Gastroesophageal sphincter (tissue), 4 donors: Measurements from ENCODE around the gene ADGRD1. TPM values are rescaled to one million over a fixed set of nuclear protein-coding genes. Genes with fewer than 3 reads are reported as not detected.

ENCODE experiments used
- ATAC-seq: fragments of 150-250 bp; one replicate; pipeline ENCODE4 v1.9.1; 2016; ENCODE audit warnings: mild to moderate bottlenecking, moderate library complexity
- H3K27ac ChIP-seq, 4 donors: fragments of 200-600 bp; sonication (generic) in 3 of 4; 1 replicate in 3 of 4; 2 replicates in 1 of 4; pipeline ENCODE4 v1.5.1; 2016 to 2019
- H3K27me3 ChIP-seq: fragments of 200-600 bp; sonication (generic); one replicate; pipeline ENCODE4 v1.5.1; 2019
- H3K36me3 ChIP-seq, 2 donors: fragments of 200-600 bp; sonication (generic); one replicate each; pipeline ENCODE4 v1.5.1; 2019; ENCODE audit warnings: control low read depth in 1 of 2
- H3K4me1 ChIP-seq, 3 donors: fragments of 200-600 bp; sonication (generic); 1 replicate in 2 of 3; 2 replicates in 1 of 3; pipeline ENCODE4 v1.5.1; 2016 to 2019; ENCODE audit warnings: control low read depth in 2 of 3
- H3K4me3 ChIP-seq, 2 donors: fragments of 200-600 bp; sonication (generic); one replicate each; pipeline ENCODE4 v1.5.1; 2019; ENCODE audit warnings: mild to moderate bottlenecking in 1 of 2, moderate library complexity in 1 of 2
- H3K9me3 ChIP-seq, 3 donors: fragments of 200-600 bp; sonication (generic); one replicate each; pipeline ENCODE4 v1.5.1; 2017 to 2019; ENCODE audit warnings: control low read depth in 2 of 3
- EP300 ChIP-seq: sonication (generic); formaldehyde crosslinking; IDR thresholded peaks from one replicate; pipeline ENCODE4 v1.6.1; 2017; ENCODE audit warnings: antibody characterized with exemption, mild to moderate bottlenecking
- POLR2A ChIP-seq, 2 donors: fragments of 450-650 bp; IDR thresholded peaks; one replicate each; pipeline ENCODE4 v1.6.1; 2017; ENCODE audit warnings: antibody characterized with exemption in 2 of 2, mild to moderate bottlenecking in 2 of 2, moderate library complexity in 1 of 2
- POLR2AphosphoS5 ChIP-seq: sonication (generic); formaldehyde crosslinking; IDR thresholded peaks from one replicate; pipeline ENCODE4 v1.6.1; 2017; ENCODE audit warnings: antibody characterized with exemption
- whole genome bisulfite sequencing, 2 donors: methylation state at CpG; one replicate each; pipeline ENCODE4 v1.1.5; 2018; ENCODE audit warnings: low coverage in 1 of 2; 5-methylcytosine and 5-hydroxymethylcytosine counted together
- total RNA-seq, 4 donors: library from RNA; depleted of rRNA; stranded (reverse); fragments of >200 nt; gene quantifications; one replicate each; pipeline ENCODE4 v1.1.0, GENCODE V29; 2016
- TF ChIP-seq, protein P1 (sequence below), 4 experiments: fragments of 200-600 bp in 2 of 4; fragments of 450-650 bp in 2 of 4; sonication (generic) in 1 of 4; IDR thresholded peaks; one replicate each; pipeline ENCODE4 v1.5.1; 2017 to 2019; ENCODE audit warnings: antibody characterized with exemption in 4 of 4, mild to moderate bottlenecking in 2 of 4, moderate library complexity in 2 of 4

ADGRD1 gene
- total RNA-seq, 4 donors from 2014 or later: 19.1 to 43.4 (median 31.3) TPM

DNA sequence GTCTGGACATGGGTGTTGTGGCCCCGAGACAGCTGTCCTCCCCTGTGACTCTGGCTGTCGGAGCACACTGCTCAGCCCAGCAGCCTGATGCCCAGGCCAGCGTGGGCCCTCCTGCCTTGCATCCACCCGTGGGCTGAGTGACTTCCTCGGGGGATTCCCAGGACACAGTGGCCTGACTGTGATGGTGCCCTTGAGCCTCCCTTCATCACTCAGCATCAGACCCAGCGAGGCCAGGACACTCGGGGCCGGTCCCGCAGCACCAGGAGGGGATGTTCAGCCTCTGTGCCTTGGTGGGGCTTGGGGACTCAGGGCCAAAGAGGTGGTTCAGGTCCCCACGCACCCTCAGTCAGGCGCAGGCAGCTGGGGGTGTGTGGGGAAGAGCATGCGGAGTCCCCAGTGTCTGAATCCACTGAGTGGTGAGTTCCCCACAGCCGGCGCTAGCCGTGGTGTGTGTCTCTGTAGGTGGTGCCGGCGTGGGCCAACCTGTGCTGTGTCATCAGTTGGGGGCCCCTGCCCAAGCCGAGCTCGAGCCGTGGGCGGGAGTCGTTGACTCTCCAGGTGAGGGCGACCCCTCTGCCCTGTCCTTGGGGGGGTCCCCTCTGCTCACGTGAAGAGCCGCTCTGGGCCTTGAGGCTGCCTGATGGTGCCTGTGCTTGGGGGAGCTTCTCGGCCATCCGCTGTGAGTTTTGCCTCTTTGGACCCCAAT lies 185.8 kb downstream of the ADGRD1 start:
- no peak overlapping the region for H3K27ac ChIP-seq
- H3K9me3 ChIP-seq: no peaks in the 10 kb centered on the region
- H3K27me3 ChIP-seq: no peaks in the 10 kb centered on the region
- TF ChIP-seq EP300 (no peak), POLR2AphosphoS5 (no peak), POLR2A (IDR thresholded peaks at IDR 0.05) (no peak)
- TF ChIP-seq, protein P1, sequence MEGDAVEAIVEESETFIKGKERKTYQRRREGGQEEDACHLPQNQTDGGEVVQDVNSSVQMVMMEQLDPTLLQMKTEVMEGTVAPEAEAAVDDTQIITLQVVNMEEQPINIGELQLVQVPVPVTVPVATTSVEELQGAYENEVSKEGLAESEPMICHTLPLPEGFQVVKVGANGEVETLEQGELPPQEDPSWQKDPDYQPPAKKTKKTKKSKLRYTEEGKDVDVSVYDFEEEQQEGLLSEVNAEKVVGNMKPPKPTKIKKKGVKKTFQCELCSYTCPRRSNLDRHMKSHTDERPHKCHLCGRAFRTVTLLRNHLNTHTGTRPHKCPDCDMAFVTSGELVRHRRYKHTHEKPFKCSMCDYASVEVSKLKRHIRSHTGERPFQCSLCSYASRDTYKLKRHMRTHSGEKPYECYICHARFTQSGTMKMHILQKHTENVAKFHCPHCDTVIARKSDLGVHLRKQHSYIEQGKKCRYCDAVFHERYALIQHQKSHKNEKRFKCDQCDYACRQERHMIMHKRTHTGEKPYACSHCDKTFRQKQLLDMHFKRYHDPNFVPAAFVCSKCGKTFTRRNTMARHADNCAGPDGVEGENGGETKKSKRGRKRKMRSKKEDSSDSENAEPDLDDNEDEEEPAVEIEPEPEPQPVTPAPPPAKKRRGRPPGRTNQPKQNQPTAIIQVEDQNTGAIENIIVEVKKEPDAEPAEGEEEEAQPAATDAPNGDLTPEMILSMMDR (IDR thresholded peaks at IDR 0.05): no peak
- H3K36me3 ChIP-seq: peaks cover 0 to 51% of the 10 kb centered on the region in 2 donors
- H3K4me3 ChIP-seq: no peak overlapping the region
- H3K4me1 ChIP-seq: peaks cover 0 to 5% (median 0%) of the 10 kb centered on the region in 3 donors
- no peak for ATAC-seq
- no CpG with 5 or more reads among the region's 27 CpGs for WGBS, 2 donors

- no peak for ATAC-seq
- TF ChIP-seq EP300 (no peak), POLR2AphosphoS5 (no peak), POLR2A (IDR thresholded peaks at IDR 0.05) (no peak)
- TF ChIP-seq, protein P1 (IDR thresholded peaks at IDR 0.05): no peak
- WGBS, 2 donors: no CpG with 5 or more reads among the region's 12 CpGs
Observed at GRCh38 chr12:131140069-131140435, 186.3 kb downstream of the ADGRD1 start.

DNA sequence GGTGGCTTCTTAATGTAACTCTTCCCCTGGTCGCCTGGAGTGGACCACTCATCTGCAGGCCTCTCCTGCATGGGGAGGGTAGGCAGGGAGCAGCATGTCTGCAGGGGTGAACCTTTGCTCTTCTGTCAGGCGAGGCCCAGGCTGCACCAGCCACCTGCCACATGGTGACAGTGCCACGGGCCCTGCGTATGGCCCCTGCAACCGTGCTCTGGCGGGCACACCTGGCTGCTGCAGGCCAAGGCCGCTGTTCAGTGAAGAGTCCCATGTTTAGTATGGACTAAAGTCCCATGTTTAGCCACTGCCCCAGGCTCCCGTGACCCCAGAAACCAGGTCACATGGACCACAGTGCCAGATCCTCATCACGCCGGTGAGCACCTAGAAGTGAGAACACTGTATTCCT lies 187.0 kb downstream of the ADGRD1 start:
- H3K4me1 ChIP-seq: peaks cover 0 to 5% (median 0%) of the 10 kb centered on the region in 3 donors
- TF ChIP-seq EP300: no peak
- no peak for TF ChIP-seq POLR2A (IDR thresholded peaks at IDR 0.05)
- TF ChIP-seq, protein P1 (IDR thresholded peaks at IDR 0.05): no peak
- TF ChIP-seq POLR2AphosphoS5: no peak
- 75 to 91% methylated on average over 2 to 4 of the region's 10 CpGs for WGBS, 2 donors
- peaks cover 0 to 40% of the 10 kb centered on the region in 2 donors for H3K36me3 ChIP-seq
- ATAC-seq: no peak
- no peaks in the 10 kb centered on the region for H3K9me3 ChIP-seq
- no peak overlapping the region for H3K4me3 ChIP-seq
- H3K27me3 ChIP-seq: no peaks in the 10 kb centered on the region
- H3K27ac ChIP-seq: no peak overlapping the region

More at GRCh38 chr12:131140069-131140435, 186.3 kb downstream of the ADGRD1 start:
- no peak overlapping the region for H3K4me3 ChIP-seq
- H3K4me1 ChIP-seq: peaks cover 0 to 5% (median 0%) of the 10 kb centered on the region in 3 donors
- peaks cover 0 to 46% of the 10 kb centered on the region in 2 donors for H3K36me3 ChIP-seq
- H3K27ac ChIP-seq: no peak overlapping the region
- H3K27me3 ChIP-seq: no peaks in the 10 kb centered on the region
- no peaks in the 10 kb centered on the region for H3K9me3 ChIP-seq

- no peak overlapping the region for H3K27ac ChIP-seq
- ATAC-seq: no peak
Observed at GRCh38 chr12:131141514-131141913, 187.8 kb downstream of the ADGRD1 start.

More at GRCh38 chr12:131141514-131141913, 187.8 kb downstream of the ADGRD1 start:
- WGBS, 2 donors: 68 to 74% methylated on average over 2 to 7 of the region's 8 CpGs
- Histone ChIP-seq H3K4me1 (peaks cover 0 to 5% (median 0%) of the 10 kb centered on the region in 3 donors), H3K4me3 (no peak overlapping the region), H3K36me3 (peaks cover 0 to 31% of the 10 kb centered on the region in 2 donors), H3K9me3 (no peaks in the 10 kb centered on the region), H3K27me3 (no peaks in the 10 kb centered on the region)
- TF ChIP-seq, protein P1 (IDR thresholded peaks at IDR 0.05): no peak
- no peak for TF ChIP-seq EP300
- no peak for TF ChIP-seq POLR2AphosphoS5
- no peak for TF ChIP-seq POLR2A (IDR thresholded peaks at IDR 0.05)
